GM21576 (cell line): ENCODE measurements around the gene RASD1.
"Not testable (repeated sequence)": the region's sequence is repeated elsewhere in the genome, so short reads cannot be mapped to it uniquely, and the experiment has no call there.

Experiments used
- ATAC-seq: cut with Tn5 transposase; IDR thresholded peaks from one replicate; pipeline ENCODE4 v1.9.1; 2021; ENCODE audit warnings: mild to moderate bottlenecking, moderate library complexity; ENCODE audit not compliant: unreplicated experiment

The RASD1 gene

GRCh38 chr17:17497845-17498520 lies 1.8 kb upstream of the RASD1 start:
- ATAC-seq: no peak

GRCh38 chr17:17497065-17497844 lies 1.1 kb upstream of the RASD1 start:
- ATAC-seq: no peak

GRCh38 chr17:17495536-17496188 lies 533 bp downstream of the RASD1 start:
- ATAC-seq: no peak

GRCh38 chr17:17494870-17495535 lies 1.2 kb downstream of the RASD1 start:
- ATAC-seq: no peak

- no peak for ATAC-seq
These were observed 1.7 kb downstream of the RASD1 start for GRCh38 chr17:17494499-17494869.

GRCh38 chr17:17493986-17494466 lies 2.2 kb downstream of the RASD1 start:
- no peak for ATAC-seq

- ATAC-seq: no peak
These were observed 2.8 kb downstream of the RASD1 start for GRCh38 chr17:17493249-17493985.

GRCh38 chr17:17492571-17492970 lies 3.6 kb downstream of the RASD1 start:
- ATAC-seq: no peak

- no peak for ATAC-seq
These were observed 4.1 kb downstream of the RASD1 start for GRCh38 chr17:17492085-17492484.

GRCh38 chr17:17491546-17491988 lies 4.6 kb downstream of the RASD1 start:
- no peak for ATAC-seq

GRCh38 chr17:17491031-17491471 lies 5.1 kb downstream of the RASD1 start:
- ATAC-seq: no peak

- no peak for ATAC-seq
These were observed 8.2 kb downstream of the RASD1 start for GRCh38 chr17:17487998-17488397.

- not testable (repeated sequence) for ATAC-seq
These were observed 9.8 kb downstream of the RASD1 start for GRCh38 chr17:17486416-17486815.

- ATAC-seq: no peak
These were observed 10.8 kb downstream of the RASD1 start for GRCh38 chr17:17485420-17485819.

- ATAC-seq: no peak
These were observed 11.7 kb downstream of the RASD1 start for GRCh38 chr17:17484451-17484899.

GRCh38 chr17:17481860-17482259 lies 14.3 kb downstream of the RASD1 start:
- no peak for ATAC-seq

GRCh38 chr17:17480593-17481148 lies 15.5 kb downstream of the RASD1 start:
- ATAC-seq: no peak

GRCh38 chr17:17479209-17479608 lies 17.0 kb downstream of the RASD1 start:
- no peak for ATAC-seq

- ATAC-seq: peak; percentile 84
These were observed 19.2 kb downstream of the RASD1 start, which contains the start of gene MED9 for GRCh38 chr17:17476865-17477467. TSS of gene MED9 (plus strand) at chr17:17477000. CDS start at chr17:17477042, 42 bp downstream.
